Skeletal muscle cell (primary cell): ENCODE measurements around the gene JMJD7.

Source experiments
- DNase-seq: peaks from one replicate; pipeline ENCODE4 v3.0.0-alpha.2; 2010; ENCODE audit warnings: low read depth
- H3K4me3 ChIP-seq: 2 replicates; pipeline ENCODE4 v1.5.1; 2011; ENCODE audit warnings: low read depth, mild to moderate bottlenecking, control low read depth, low read length, moderate library complexity

Gene JMJD7

DNA sequence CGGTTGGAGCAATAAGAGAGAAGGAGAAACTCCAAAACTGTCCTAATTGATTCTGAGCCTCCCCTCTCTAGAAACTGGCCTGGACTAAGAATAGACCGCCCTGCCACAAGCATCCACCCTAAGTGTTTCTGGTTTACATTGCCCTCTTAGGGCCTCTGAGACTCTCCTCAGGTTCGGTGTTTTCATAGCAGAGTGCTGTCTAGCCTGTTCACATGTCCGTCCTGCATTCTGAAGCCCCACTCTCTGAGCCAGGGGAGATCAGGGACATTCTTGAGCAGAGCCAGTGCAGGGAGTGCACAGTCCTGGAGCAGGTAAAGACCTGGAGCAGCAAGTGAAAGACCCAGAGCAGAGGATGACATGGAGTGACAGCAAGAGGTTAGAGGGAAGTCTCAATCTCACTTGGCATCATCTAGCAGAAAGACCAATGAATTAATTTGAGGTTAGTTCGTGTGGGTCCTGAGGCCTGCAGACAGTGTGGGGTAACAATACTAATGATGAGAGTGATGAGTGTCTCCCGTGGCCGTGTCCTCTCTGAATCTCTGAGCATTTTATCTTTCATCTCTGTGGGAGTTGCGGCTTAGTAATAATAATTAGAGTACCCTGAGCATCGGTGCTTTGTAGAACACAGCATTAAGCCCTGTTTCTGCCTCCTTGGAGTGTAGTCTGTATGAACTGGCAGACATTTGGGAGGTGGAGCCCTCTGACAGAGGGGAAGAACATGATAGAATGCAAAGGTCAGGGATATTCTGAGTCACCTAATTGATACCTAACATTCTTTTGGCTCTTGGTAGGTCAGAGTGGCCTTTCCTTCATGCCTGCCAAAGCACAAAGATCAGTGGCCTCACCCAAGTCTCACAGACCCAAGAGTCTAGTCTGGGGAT is 29.0 kb upstream of the JMJD7 start:
- no peak for DNase-seq
- H3K4me3 ChIP-seq: no peak overlapping the region

DNA sequence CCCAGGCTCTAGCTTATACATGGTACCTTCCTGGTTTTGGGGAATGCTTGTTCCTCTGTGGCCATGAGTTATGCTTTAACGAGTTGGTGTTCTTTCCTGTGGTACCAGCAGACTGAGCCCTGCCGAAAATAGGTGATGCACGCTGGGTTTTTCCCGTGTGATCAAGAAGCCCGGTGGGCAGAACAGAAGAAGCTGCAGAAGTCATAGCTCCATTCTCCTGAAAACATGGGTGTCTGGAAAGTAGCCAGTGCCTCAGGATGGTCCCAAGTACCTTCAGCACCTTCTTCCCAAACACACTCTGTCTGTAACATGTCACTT is 28.4 kb upstream of the JMJD7 start:
- H3K4me3 ChIP-seq: no peak overlapping the region
- DNase-seq: no peak

DNA sequence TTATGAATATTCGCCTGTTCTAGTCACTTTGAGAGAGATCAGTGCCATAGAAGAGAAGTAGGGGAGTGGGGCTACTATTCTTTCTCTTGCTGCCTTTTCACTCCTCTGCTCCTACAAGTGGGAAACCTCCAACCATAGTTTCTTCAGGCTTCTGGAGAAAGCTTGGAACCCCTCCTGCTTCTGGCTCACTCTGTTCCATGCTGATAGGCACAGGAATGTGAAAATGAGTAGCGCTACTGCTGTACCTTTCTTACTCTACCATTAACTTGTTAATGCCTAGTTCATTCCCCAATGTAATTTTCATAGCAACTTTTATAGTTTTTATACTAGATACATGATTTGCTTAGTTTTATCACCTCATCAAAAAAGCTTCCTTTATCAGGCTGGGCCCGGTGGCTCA is 26.7 kb upstream of the JMJD7 start:
- no peak overlapping the region for H3K4me3 ChIP-seq
- no peak for DNase-seq

DNA sequence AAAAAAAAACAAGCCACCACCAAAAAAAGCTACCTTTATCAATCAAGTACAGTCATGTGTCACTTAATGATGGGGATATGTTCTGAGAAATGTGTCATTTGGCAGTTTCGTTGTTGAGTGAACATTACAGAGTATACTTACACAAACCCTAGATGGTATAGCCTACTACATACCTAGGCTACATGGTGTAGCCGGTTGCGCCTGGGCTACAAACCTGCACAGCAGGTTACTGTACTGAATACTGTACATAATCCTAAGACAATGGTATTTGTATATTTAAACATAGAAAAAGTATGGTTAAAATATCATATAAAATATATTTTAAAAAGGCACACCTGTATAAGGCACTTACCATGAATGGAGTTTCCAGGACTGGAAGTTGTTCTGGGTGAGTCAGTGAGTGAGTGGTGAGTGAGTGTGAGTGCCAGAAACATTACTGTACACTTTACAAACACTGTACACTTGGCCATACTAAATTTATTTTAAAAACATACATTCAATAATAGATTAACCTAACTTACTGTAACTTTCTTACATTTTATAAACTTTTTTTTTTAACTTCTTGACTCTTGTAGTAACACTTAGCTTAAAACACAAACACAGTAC is 25.9 kb upstream of the JMJD7 start:
- H3K4me3 ChIP-seq: no peak overlapping the region
- DNase-seq: no peak

DNA sequence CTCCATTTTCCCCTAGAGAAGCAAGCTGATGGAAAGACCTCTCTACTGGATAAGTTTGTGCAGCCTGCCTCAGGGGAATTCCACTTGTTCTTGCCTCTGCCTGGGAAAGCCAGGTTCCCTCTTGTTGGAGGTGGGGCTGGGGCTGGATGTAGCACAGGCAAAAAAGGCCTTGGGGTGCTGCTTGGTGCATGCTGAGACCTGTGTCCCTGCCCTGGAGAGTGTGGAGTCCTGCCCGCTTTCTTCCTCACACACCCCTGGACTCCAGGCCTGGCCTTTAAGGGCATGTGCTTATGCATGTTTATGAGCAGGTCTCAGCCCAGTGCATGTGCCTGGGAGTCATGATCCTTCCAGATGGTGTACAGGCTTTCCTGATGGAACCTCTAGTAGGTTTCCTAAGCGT is 23.5 kb upstream of the JMJD7 start:
- H3K4me3 ChIP-seq: no peak overlapping the region
- no peak for DNase-seq

DNA sequence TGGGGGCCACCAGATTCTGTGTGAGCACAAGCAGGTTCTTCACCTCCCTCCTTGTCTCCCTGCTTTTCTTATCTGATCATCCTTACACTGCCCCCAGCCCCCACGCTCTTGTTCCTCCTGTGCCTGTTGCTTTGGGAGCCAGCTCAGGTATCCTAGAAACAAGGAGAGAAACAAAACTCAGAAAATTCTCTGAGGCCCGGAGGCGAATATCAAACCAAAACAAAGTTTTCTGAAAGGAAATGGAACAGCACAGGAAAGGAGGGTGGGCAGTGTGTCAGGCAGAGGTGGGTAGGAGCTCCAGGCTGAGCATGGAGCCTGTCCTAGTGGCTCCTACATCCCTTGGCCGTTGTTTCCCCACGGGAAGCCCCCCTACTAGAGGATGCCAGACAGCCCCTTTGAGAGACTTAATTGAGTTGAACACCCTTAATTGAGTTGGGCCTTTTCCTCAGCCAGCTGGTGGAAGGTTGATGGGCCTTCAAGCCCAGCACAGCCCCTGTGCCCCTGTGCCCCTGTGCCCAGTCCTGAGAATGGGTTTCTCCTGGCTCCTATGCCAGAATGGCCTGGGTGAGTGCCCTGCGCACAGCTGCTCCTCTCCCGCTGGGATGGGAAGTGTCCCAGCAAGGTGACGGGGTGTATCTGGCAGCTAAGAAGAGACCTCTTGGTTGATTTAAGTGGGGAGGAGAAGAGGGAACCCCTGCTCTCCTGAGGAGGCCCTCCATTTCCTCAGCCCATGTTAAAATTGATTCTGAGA is 22.8 kb upstream of the JMJD7 start:
- no peak overlapping the region for H3K4me3 ChIP-seq
- no peak for DNase-seq

DNA sequence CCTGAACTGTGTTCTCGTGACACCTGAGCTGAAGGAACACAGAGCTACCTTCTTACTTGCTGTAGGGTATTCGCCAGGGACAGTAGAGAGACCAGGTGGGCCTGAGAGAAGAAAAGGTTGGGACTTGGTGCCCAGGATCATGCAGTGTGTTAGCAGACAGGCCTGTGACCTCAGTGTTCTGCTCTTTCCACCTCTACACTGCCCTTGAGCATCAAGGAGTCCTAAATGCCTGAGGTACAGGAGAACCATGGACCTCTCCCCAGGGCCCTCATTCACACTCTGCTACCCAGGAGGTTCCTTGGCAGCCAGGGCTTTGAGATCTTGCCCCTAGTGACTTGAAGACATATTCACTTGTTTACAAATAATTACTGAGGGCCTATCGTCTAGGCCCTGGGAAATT is 22.2 kb upstream of the JMJD7 start:
- DNase-seq: no peak
- no peak overlapping the region for H3K4me3 ChIP-seq

DNA sequence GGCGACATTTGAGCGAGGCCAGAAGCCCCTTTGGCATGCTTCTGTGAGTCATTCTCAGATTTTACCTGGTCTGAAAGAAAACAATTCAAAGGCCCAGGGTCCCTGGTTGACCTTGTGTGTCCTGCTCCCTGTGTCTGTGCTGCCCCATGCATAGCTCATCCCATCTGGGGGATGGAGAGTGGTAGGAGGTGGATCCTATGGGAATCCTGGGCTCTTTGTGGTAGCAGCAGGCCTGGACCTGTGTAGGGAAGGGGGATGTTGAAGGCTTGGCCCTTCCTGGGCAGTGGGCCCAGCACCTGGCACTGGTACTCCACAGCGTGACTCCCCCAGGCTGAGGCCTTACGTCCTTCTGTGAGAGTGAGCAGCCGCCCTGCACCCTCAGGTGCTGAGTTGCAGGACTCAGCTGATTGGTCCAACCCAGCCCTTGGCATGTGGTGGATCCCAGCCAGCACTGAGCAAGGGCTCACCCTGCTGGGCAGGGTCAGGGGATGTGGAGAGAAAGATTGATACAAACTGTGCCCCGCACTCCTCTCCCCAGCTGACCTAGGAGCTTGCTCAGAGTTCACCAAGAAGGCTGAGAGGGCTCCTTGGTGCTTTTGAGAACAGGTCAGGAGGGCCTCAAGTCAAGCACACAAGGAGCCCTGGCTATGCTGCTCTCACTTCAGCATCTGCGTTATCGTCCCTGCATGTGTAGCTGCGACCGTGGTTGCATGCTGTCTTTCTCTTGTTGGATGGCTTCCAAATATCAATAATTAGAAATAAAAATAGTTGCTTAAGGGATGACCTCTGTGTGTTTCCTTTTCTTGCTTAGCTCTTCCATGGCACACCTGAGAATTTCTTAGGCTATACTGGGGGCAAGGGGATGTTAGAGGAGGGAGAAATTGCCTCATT is 21.4 kb upstream of the JMJD7 start:
- no peak overlapping the region for H3K4me3 ChIP-seq
- no peak for DNase-seq

DNA sequence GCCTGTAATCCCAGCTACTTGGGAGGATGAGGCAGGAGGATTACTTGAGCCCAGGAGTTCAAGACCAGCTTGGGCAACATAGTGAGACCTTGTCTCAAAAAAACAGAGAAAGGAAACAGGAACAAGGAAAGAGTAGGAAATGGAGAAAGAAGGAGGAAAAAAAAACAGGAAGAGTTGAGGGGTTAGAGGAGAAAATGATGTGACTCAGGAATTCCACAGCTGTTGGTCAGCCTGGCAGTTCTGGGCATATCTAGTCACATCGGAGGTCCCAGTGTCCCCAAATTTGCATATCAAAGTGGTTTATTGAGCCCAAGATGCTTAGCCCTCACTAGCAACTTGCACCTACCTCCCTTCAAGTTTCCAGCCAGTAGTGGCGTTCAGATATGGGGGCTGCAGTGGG is 18.8 kb upstream of the JMJD7 start:
- DNase-seq: no peak
- H3K4me3 ChIP-seq: no peak overlapping the region

DNA sequence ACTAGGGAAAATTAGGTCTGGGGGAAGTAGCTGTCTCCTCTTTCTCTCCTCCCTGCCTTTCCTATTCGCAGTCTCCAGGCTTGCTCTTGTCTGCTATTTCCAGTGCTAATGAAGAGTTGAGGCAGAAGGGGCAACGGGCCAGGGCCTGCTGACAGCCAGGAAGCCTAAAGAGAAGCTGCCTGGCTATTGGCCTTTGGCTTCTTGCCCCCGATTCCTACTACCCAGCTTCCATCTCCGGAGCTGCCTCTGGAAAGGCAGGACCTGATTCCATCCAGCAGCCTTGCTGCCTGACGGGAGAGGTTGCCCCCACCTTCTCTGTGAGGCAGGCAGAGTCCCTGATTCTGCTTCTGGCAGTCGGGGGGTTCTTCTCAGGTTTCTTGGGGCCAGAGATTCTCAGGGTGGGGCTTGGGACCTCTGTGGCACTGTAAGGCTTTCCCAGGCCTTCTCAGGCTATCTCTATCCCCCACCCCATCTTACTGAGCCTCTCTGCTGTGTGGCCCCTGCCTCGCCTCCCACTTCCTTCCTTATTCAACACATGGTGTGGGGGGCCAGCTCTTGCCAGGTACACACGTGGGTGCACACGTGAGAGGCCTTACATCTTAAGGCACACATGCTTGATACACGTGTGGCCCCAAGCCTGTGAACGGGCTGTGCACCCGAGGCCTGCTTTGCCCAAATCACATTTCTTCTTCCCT is 18.2 kb upstream of the JMJD7 start:
- no peak overlapping the region for H3K4me3 ChIP-seq
- no peak for DNase-seq

DNA sequence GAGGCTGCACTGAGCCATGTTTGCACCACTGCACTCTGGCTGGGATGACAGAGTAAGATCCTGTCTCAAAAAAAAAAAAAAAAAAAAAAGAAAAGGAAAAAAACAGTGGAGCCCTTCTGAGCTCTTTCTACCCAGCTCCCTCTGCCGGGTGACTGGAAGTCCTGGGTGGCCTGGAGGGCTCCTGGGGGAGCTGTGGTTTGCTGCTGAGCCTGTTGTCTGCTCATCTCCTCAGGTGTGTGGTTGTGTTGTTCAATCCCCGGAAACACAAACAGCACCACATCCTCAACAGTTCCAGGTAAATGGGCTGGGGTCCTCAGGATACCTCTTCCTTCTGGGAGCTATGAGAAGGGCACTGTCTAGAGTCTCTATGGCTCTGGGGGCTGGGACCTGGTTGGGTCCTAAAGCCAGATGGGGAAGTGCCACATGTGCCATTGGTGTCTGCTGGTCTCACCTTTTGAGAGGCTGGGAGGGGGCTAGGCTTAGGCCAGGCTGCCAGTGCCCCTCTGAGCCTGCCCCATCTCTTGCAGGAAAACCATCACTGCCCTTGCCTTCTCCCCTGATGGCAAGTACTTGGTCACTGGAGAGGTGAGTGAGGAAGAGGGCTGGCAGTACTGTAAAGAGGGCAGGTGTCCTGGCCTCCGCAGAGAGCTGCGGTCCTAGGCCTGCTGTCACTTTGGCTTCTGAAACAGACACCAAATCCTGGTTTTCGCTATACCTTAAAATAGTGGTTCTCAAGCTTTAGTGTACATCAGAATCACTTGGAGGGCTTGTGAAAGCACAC is 17.1 kb upstream of the JMJD7 start:
- no peak for DNase-seq
- H3K4me3 ChIP-seq: no peak overlapping the region

DNA sequence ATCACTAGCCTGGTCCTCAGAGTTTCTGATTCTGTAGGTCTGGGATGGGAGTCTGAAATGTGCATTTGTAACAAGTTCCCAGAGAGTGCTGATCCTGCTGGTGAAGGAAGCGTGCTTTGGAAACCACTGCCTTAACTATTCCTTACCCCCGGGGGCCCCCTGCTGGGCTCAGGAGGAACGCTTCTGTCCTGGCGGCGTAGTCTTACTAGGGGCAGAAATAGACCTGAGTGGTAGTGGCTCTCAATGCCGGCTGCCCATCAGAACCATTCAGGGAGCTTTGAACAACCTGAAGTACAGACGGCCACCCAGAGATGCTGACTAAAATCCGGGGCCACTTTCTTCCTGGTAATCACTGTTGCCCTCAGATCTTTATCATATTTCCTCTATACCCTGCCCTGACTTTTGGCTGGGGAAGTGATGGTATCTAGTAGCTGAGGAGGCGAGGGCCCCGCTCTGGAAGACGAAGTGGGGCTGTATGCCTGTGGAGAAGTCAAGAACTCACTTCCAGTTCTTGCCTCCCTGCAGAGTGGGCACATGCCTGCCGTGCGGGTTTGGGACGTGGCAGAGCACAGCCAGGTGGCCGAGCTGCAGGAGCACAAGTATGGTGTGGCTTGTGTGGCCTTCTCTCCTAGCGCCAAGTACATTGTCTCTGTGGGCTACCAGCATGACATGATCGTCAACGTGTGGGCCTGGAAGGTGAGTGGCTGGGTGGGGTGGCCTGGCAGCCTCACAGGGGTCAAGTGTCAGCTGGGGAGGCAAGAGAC is 16.3 kb upstream of the JMJD7 start:
- no peak overlapping the region for H3K4me3 ChIP-seq
- no peak for DNase-seq

DNA sequence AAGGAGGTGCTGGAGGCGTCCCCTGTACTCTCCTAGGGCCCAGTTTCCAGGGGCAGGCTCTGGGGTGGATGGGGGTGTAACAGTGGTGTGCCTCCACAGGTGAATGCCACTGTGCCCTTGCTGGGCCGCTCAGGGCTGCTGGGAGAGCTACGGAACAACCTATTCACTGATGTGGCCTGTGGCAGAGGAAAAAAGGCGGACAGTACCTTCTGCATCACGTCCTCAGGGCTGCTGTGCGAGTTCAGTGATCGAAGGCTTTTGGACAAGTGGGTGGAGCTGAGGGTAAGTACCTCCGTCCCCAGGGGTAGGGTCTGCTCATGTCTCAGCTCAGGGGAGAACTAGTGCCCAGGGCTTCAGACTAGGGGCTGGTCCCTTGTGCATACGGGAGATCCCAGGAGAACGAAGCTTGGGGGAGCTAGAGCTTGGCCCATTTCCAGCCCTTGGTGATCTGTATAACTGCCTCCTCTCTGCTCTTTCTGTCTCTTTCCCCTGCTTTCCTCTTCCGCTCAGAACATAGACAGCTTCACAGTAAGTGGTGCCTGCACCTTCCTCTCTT is 15.0 kb upstream of the JMJD7 start:
- no peak for DNase-seq
- no peak overlapping the region for H3K4me3 ChIP-seq

DNA sequence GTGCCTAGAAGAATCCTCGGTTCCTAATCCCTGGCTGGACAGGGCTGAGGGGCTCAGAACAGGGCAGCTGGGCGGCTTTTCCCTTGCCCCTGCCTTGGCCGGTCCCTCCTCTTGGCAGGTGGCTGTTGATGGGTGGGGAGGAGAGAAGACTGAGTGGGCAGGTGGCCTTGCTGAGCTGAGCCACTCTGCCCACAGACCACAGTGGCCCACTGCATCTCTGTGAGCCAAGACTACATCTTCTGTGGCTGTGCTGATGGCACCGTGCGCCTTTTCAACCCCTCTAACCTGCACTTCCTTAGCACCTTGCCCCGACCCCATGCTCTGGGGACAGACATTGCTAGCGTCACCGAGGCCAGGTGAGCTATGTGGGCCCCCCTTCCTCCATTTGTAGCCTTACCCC is 14.5 kb upstream of the JMJD7 start:
- no peak for DNase-seq
- H3K4me3 ChIP-seq: no peak overlapping the region

DNA sequence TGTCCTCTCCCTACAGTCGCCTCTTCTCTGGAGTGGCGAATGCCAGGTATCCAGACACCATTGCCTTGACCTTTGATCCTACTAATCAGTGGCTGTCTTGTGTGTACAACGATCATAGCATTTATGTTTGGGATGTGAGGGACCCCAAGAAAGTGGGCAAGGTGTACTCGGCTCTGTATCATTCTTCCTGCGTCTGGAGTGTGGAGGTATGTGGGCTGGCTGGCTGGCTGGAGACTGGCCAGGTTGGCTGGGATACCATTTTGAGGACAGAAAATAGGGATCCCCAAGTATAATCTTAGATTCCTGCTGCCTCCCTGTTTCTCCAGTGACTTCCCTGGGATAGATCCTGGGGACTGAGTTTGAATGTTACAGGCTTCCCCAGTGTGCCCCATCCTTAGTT is 13.4 kb upstream of the JMJD7 start:
- no peak for DNase-seq
- no peak overlapping the region for H3K4me3 ChIP-seq

DNA sequence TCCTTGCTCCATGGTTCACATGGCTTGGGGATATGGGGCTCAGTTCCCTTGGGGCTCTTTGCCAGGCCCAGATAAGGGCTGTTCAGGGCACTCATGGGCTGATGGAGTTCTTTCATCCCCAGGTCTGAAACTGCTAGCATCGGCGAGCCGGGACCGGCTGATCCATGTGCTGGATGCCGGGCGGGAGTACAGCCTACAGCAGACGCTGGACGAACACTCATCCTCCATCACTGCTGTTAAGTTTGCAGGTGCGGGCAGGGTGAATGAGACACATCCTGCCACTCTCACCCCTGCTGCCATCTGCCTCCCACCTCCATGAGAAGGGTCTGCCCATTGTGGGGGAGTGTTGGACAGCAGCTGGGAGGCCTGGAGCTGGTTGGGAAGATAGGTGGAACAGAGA is 11.1 kb upstream of the JMJD7 start:
- DNase-seq: no peak
- no peak overlapping the region for H3K4me3 ChIP-seq

DNA sequence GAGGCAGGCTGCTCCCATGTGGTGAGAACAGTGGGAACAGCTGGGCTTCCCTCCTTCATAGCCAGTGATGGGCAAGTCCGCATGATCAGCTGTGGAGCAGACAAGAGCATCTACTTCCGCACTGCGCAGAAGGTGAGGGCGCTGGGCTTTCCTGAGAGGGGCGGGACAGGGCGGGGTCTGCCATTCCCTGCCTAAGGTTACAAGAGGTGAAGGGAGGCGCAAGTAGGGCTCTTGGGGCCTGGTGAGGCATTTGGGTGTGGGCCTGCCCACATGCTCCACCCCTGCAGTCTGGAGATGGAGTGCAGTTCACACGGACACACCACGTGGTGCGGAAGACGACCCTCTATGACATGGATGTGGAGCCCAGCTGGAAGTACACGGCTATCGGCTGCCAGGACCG is 10.6 kb upstream of the JMJD7 start:
- no peak overlapping the region for H3K4me3 ChIP-seq
- DNase-seq: no peak

DNA sequence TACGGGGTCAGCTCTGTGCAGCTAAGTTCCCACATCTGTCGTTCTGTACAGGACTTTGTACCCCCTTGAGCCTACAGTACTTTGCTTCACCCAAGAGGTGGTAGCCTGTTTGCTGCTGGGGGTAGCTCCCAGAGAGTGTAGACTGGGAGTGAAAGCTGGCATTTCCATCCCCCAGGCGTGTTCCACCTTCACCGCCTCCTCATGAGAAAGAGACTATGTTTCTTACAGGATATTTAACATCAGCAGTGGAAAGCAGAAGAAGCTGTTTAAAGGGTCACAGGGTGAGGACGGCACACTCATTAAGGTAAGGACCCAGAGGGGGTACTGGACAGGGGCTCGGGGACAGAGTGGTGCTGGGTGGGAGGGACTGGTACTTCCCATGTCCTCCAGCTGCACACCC is 10.1 kb upstream of the JMJD7 start:
- DNase-seq: no peak

More for the DNA sequence above, 10.1 kb upstream of the JMJD7 start:
- no peak overlapping the region for H3K4me3 ChIP-seq
